ENCODE measurements around the gene DCXR.
"Not testable (repeated sequence)": the region's sequence is repeated elsewhere in the genome, so short reads cannot be mapped to it uniquely, and the experiment has no call there.

Gene DCXR

GRCh38 chr17:82039695-82040299, 2.3 kb upstream of the DCXR start:
- Histone ChIP-seq H3K23ac (ENCODE audit: low read length in 2 of 2) (no peak overlapping the region), H2BK5ac (ENCODE audit: low read depth, low read length, poor library complexity, severe bottlenecking) (no peak overlapping the region), H4K91ac (ENCODE audit: low read length) (no peak overlapping the region), H2AK5ac (ENCODE audit: low read length, severe bottlenecking) (no peak overlapping the region), H3K27me3 (ENCODE audit: control insufficient read depth in 1 of 2, insufficient read depth in 1 of 2, low read length in 2 of 2) (no peaks in the 10 kb centered on the region), H3K18ac (ENCODE audit: low read depth in 1 of 2, low read length in 2 of 2) (no peak overlapping the region), H3K27ac (ENCODE audit: low read length, poor library complexity, severe bottlenecking) (no peak overlapping the region), H2BK120ac (ENCODE audit: low read depth, low read length) (no peak overlapping the region), H2BK15ac (ENCODE audit: low read depth, poor library complexity, severe bottlenecking) (no peak overlapping the region), H3K9me3 (ENCODE audit: control insufficient read depth, low read length) (no peaks in the 10 kb centered on the region), H3K79me1 (replicated peaks; ENCODE audit: low read length, poor library complexity, severe bottlenecking) (peaks cover 10% of the 10 kb centered on the region), H3K4me2 (ENCODE audit: low read length, poor library complexity, severe bottlenecking) (no peak overlapping the region), H4K8ac (ENCODE audit: low read length) (no peak overlapping the region), H3K9ac (ENCODE audit: low read length) (no peak overlapping the region), H2BK12ac (ENCODE audit: low read length in 2 of 2) (no peak overlapping the region), H3K4me1 (ENCODE audit: control insufficient read depth, insufficient read depth, low read depth, low read length) (peaks cover 16% of the 10 kb centered on the region), H3K4ac (ENCODE audit: low read depth in 1 of 2, low read length in 2 of 2) (no peak overlapping the region), H2AFZ (ENCODE audit: low read depth, low read length) (no peak overlapping the region), H3K14ac (ENCODE audit: low read length in 2 of 2) (peak overlapping the region in 1 of 2 experiments; percentile 23), H3K4me3 (ENCODE audit: insufficient read depth in 1 of 2, low read depth in 1 of 2, low read length in 2 of 2) (no peak overlapping the region), H3K36me3 (ENCODE audit: control insufficient read depth in 1 of 2, insufficient read depth in 2 of 2, low read depth in 1 of 2, low read length in 2 of 2) (peaks cover 0 to 8% of the 10 kb centered on the region in 2 experiments)
- 92% methylated on average over 8 of the region's 8 CpGs for WGBS
- no peak for DNase-seq

- H3K9me3 ChIP-seq (ENCODE audit: control insufficient read depth, low read length); H3K27me3 ChIP-seq (ENCODE audit: control insufficient read depth in 1 of 2, insufficient read depth in 1 of 2, low read length in 2 of 2); H3K9ac ChIP-seq (ENCODE audit: low read length); DNase-seq; H2AK5ac ChIP-seq (ENCODE audit: low read length, severe bottlenecking); H3K4me2 ChIP-seq (ENCODE audit: low read length, poor library complexity, severe bottlenecking); H3K18ac ChIP-seq (ENCODE audit: low read depth in 1 of 2, low read length in 2 of 2); H2BK5ac ChIP-seq (ENCODE audit: low read depth, low read length, poor library complexity, severe bottlenecking); H4K8ac ChIP-seq (ENCODE audit: low read length); H3K4ac ChIP-seq (ENCODE audit: low read depth in 1 of 2, low read length in 2 of 2); H3K27ac ChIP-seq (ENCODE audit: low read length, poor library complexity, severe bottlenecking); H3K4me3 ChIP-seq (ENCODE audit: insufficient read depth in 1 of 2, low read depth in 1 of 2, low read length in 2 of 2); H2AFZ ChIP-seq (ENCODE audit: low read depth, low read length); H2BK120ac ChIP-seq (ENCODE audit: low read depth, low read length); H3K79me1 ChIP-seq (replicated peaks; ENCODE audit: low read length, poor library complexity, severe bottlenecking); H3K14ac ChIP-seq (ENCODE audit: low read length in 2 of 2); H2BK15ac ChIP-seq (ENCODE audit: low read depth, poor library complexity, severe bottlenecking); H2BK12ac ChIP-seq (ENCODE audit: low read length in 2 of 2); H3K23ac ChIP-seq (ENCODE audit: low read length in 2 of 2); H4K91ac ChIP-seq (ENCODE audit: low read length): not testable (repeated sequence)
- peaks cover 0 to 13% of the 10 kb centered on the region in 2 experiments for H3K36me3 ChIP-seq (ENCODE audit: control insufficient read depth in 1 of 2, insufficient read depth in 2 of 2, low read depth in 1 of 2, low read length in 2 of 2)
- H3K4me1 ChIP-seq (ENCODE audit: control insufficient read depth, insufficient read depth, low read depth, low read length), result peaks cover 16% of the 10 kb centered on the region
- 95% methylated on average over 15 of the region's 16 CpGs for WGBS
Measured at GRCh38 chr17:82038796-82039409, 1.4 kb upstream of the DCXR start.

- Histone ChIP-seq H2BK120ac (ENCODE audit: low read depth, low read length) (no peak overlapping the region), H3K9me3 (ENCODE audit: control insufficient read depth, low read length) (no peaks in the 10 kb centered on the region), H3K4ac (ENCODE audit: low read depth in 1 of 2, low read length in 2 of 2) (no peak overlapping the region), H2BK15ac (ENCODE audit: low read depth, poor library complexity, severe bottlenecking) (no peak overlapping the region), H4K8ac (ENCODE audit: low read length) (no peak overlapping the region), H3K27ac (ENCODE audit: low read length, poor library complexity, severe bottlenecking) (no peak overlapping the region), H2AFZ (ENCODE audit: low read depth, low read length) (peak overlapping the region; percentile 29), H3K9ac (ENCODE audit: low read length) (peak overlapping the region; percentile 38), H2BK12ac (ENCODE audit: low read length in 2 of 2) (no peak overlapping the region), H3K36me3 (ENCODE audit: control insufficient read depth in 1 of 2, insufficient read depth in 2 of 2, low read depth in 1 of 2, low read length in 2 of 2) (peaks cover 0 to 23% of the 10 kb centered on the region in 2 experiments), H3K4me1 (ENCODE audit: control insufficient read depth, insufficient read depth, low read depth, low read length) (peaks cover 16% of the 10 kb centered on the region), H3K4me2 (ENCODE audit: low read length, poor library complexity, severe bottlenecking) (peak overlapping the region; percentile 62), H2BK5ac (ENCODE audit: low read depth, low read length, poor library complexity, severe bottlenecking) (no peak overlapping the region), H2AK5ac (ENCODE audit: low read length, severe bottlenecking) (no peak overlapping the region), H3K4me3 (ENCODE audit: insufficient read depth in 1 of 2, low read depth in 1 of 2, low read length in 2 of 2) (peak overlapping the region in 1 of 2 experiments; percentile 86), H3K27me3 (ENCODE audit: control insufficient read depth in 1 of 2, insufficient read depth in 1 of 2, low read length in 2 of 2) (peaks cover 0 to 4% of the 10 kb centered on the region in 2 experiments), H3K14ac (ENCODE audit: low read length in 2 of 2) (no peak overlapping the region), H4K91ac (ENCODE audit: low read length) (no peak overlapping the region), H3K23ac (ENCODE audit: low read length in 2 of 2) (no peak overlapping the region), H3K18ac (ENCODE audit: low read depth in 1 of 2, low read length in 2 of 2) (no peak overlapping the region), H3K79me1 (replicated peaks; ENCODE audit: low read length, poor library complexity, severe bottlenecking) (peaks cover 11% of the 10 kb centered on the region)
- no peak for DNase-seq
- WGBS, result 32% methylated on average over 10 of the region's 10 CpGs
Measured at GRCh38 chr17:82037889-82038195, 345 bp upstream of the DCXR start.

GRCh38 chr17:82036634-82037091, 834 bp downstream of the DCXR start:
- Histone ChIP-seq H3K18ac (ENCODE audit: low read depth in 1 of 2, low read length in 2 of 2) (peak overlapping the region; percentile 5 to 11), H3K4ac (ENCODE audit: low read depth in 1 of 2, low read length in 2 of 2) (peak overlapping the region in 1 of 2 experiments; percentile 66), H3K27ac (ENCODE audit: low read length, poor library complexity, severe bottlenecking) (peak overlapping the region; percentile 15), H2BK120ac (ENCODE audit: low read depth, low read length) (no peak overlapping the region), H2AK5ac (ENCODE audit: low read length, severe bottlenecking) (no peak overlapping the region), H3K36me3 (ENCODE audit: control insufficient read depth in 1 of 2, insufficient read depth in 2 of 2, low read depth in 1 of 2, low read length in 2 of 2) (peaks cover 0 to 24% of the 10 kb centered on the region in 2 experiments), H3K4me1 (ENCODE audit: control insufficient read depth, insufficient read depth, low read depth, low read length) (peaks cover 21% of the 10 kb centered on the region), H3K9ac (ENCODE audit: low read length) (peak overlapping the region; percentile 83), H3K23ac (ENCODE audit: low read length in 2 of 2) (no peak overlapping the region), H3K27me3 (ENCODE audit: control insufficient read depth in 1 of 2, insufficient read depth in 1 of 2, low read length in 2 of 2) (peaks cover 0 to 12% of the 10 kb centered on the region in 2 experiments), H3K4me2 (ENCODE audit: low read length, poor library complexity, severe bottlenecking) (peak overlapping the region; percentile 75), H2BK15ac (ENCODE audit: low read depth, poor library complexity, severe bottlenecking) (peak overlapping the region; percentile 70), H2BK5ac (ENCODE audit: low read depth, low read length, poor library complexity, severe bottlenecking) (no peak overlapping the region), H3K9me3 (ENCODE audit: control insufficient read depth, low read length) (no peaks in the 10 kb centered on the region), H3K4me3 (ENCODE audit: insufficient read depth in 1 of 2, low read depth in 1 of 2, low read length in 2 of 2) (peak overlapping the region; percentile 66 to 86), H4K91ac (ENCODE audit: low read length) (peak overlapping the region; percentile 62), H2AFZ (ENCODE audit: low read depth, low read length) (no peak overlapping the region), H3K14ac (ENCODE audit: low read length in 2 of 2) (peak overlapping the region in 1 of 2 experiments; percentile 8), H4K8ac (ENCODE audit: low read length) (peak overlapping the region; percentile 5), H2BK12ac (ENCODE audit: low read length in 2 of 2) (peak overlapping the region; percentile 11 to 17), H3K79me1 (replicated peaks; ENCODE audit: low read length, poor library complexity, severe bottlenecking) (peaks cover 15% of the 10 kb centered on the region)
- WGBS, result 58% methylated on average over 23 of the region's 23 CpGs
- DNase-seq, result no peak

Data from mesenchymal stem cell (in vitro differentiated cells and primary cell).